HepG2 (cell line): Measurements from ENCODE around the gene HES3. TPM values are rescaled to one million over a fixed set of nuclear protein-coding genes. Genes with fewer than 3 reads are reported as not detected.

Source experiments
- ARHGAP35 ChIP-seq: sonication (generic); formaldehyde crosslinking; IDR thresholded peaks from 2 replicates; pipeline ENCODE4 v1.9.0; 2022; ENCODE audit warnings: mild to moderate bottlenecking, inconsistent platforms, moderate library complexity, missing genetic modification reagents, borderline replicate concordance
- CSRNP1 ChIP-seq: sonication (generic); formaldehyde crosslinking; IDR thresholded peaks from 2 replicates; pipeline ENCODE4 v1.8.1; 2023; ENCODE audit warnings: mild to moderate bottlenecking, missing genetic modification reagents
- HOXA3 ChIP-seq: sonication (generic); formaldehyde crosslinking; IDR thresholded peaks from 2 replicates; pipeline ENCODE4 v1.5.0; 2020; ENCODE audit warnings: missing genetic modification reagents
- KDM4B ChIP-seq: sonication (generic); formaldehyde crosslinking; IDR thresholded peaks from 2 replicates; pipeline ENCODE4 v1.4.0; 2020; ENCODE audit warnings: missing genetic modification reagents
- MLXIP ChIP-seq: sonication (generic); formaldehyde crosslinking; IDR thresholded peaks from 2 replicates; pipeline ENCODE4 v1.9.0; 2021; ENCODE audit warnings: missing genetic modification reagents, borderline replicate concordance
- NKX3-1 ChIP-seq: sonication (generic); formaldehyde crosslinking; IDR thresholded peaks from 2 replicates; pipeline ENCODE4 v1.5.0; 2020; ENCODE audit warnings: missing genetic modification reagents
- PAX8 ChIP-seq: sonication (generic); formaldehyde crosslinking; IDR thresholded peaks from 2 replicates; pipeline ENCODE4 v1.8.0; 2022; ENCODE audit warnings: mild to moderate bottlenecking, missing genetic modification reagents, borderline replicate concordance
- POGZ ChIP-seq: sonication (generic); formaldehyde crosslinking; IDR thresholded peaks from 2 replicates; pipeline ENCODE4 v1.4.0; 2020; ENCODE audit warnings: mild to moderate bottlenecking, missing genetic modification reagents
- ZBTB40 ChIP-seq, 2 experiments: fragments of 450-650 bp in 1 of 2; sonication (generic) in 1 of 2; formaldehyde crosslinking in 1 of 2; IDR thresholded peaks; 2 replicates each; pipeline versions ENCODE4 v1.6.1 to v1.8.0; 2016 to 2022; ENCODE audit warnings: antibody characterized with exemption in 1 of 2, mild to moderate bottlenecking in 1 of 2, missing genetic modification reagents in 1 of 2
- ZFAT ChIP-seq: sonication (generic); formaldehyde crosslinking; conservative IDR thresholded peaks from 2 replicates; pipeline ENCODE4 v1.8.1; 2023; ENCODE audit warnings: missing genetic modification reagents, inconsistent platforms
- ZFYVE20 ChIP-seq: sonication (generic); formaldehyde crosslinking; IDR thresholded peaks from 2 replicates; pipeline ENCODE4 v1.8.0; 2023; ENCODE audit warnings: low read depth, mild to moderate bottlenecking, moderate library complexity, missing genetic modification reagents, borderline replicate concordance
- ZNF160 ChIP-seq: sonication (generic); formaldehyde crosslinking; IDR thresholded peaks from 2 replicates; pipeline ENCODE4 v1.8.0; 2022; ENCODE audit warnings: mild to moderate bottlenecking, inconsistent platforms, missing genetic modification reagents
- polyA plus RNA-seq, 8 experiments: library from polyadenylated mRNA; depleted of rRNA in 3 of 8; stranded (reverse) in 7 of 8; unstranded in 1 of 8; fragments of >200 nt; fragmentation: Illumina TruSeq in 4 of 8; extraction: Trizol in 4 of 8; gene quantifications; 2 replicates each; pipeline versions ENCODE4 v1.2.1 to v1.2.3, GENCODE V29; 2011 to 2016; ENCODE audit warnings: low read depth in 4 of 8, missing spikeins in 1 of 8, mixed read lengths in 1 of 8; ENCODE audit not compliant: insufficient read depth in 1 of 8
- total RNA-seq, 5 experiments: library from RNA; depleted of rRNA; stranded (reverse); fragments of >200 nt; fragmentation: Illumina TruSeq; extraction: Trizol; gene quantifications; 2 replicates each; pipeline ENCODE4 v1.2.3, GENCODE V29; 2016; ENCODE audit warnings: low read depth in 1 of 5
- TF ChIP-seq, protein P1 (sequence below): sonication (generic); formaldehyde crosslinking; IDR thresholded peaks from 2 replicates; pipeline ENCODE4 v1.5.0; 2020; ENCODE audit warnings: mild to moderate bottlenecking, low read depth, missing genetic modification reagents, borderline replicate concordance

HES3 gene
- total and polyA plus RNA-seq, 2 of the 13 experiments (the other 11 are each of a cell fraction or from before 2014, with no cell fraction given): not detected

DNA sequence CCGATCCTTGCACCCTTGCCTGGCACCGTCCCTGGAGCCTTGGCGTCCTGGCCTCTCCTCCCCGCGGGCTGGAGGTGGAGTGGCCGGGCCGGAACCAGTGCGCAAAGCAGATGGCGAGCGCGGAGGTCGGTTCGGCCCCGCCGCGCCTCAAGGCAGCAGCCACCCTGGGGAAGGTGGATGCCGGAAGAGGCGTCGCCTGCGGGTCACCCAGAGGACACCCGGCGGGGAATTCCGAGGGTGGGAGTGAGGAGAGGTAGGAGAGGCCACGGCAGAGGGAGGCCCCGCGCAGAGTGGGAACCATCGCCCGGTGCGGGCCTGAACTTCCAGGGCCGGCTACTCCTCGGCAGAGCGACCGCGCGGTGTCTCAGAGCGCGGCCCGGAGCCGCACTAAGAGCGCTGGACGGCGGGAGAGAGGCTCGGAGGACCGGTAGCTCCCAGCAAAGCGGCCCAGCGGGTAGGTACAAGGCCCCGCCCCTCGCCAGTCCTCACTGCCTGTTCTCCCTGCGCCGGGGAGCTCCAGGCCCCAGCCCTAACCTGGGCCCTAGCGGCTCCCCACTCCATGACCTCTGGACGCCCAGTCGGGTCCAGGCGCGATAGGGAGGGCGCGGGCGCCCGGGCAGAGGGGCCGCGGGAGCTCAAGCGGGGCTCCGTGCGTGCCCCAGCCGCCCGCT, 38.0 kb upstream of the HES3 start, which contains the start of gene RNF207 (continued):
- TF ChIP-seq ZFYVE20 (0 out of 2 replicates have a peak, but pooled peaks have one; percentile 55), CSRNP1 (CRISPR knock-in tag) (peak; percentile 94), ARHGAP35 (CRISPR knock-in tag) (0 out of 2 replicates have a peak, but pooled peaks have one; percentile 72), HOXA3 (CRISPR knock-in tag) (peak; percentile 72), KDM4B (CRISPR knock-in tag) (peak; percentile 35; the same call in 1 of the 2 replicates), NKX3-1 (CRISPR knock-in tag) (peak; percentile 45), MLXIP (CRISPR knock-in tag) (peak; percentile 42; the same call in 1 of the 2 replicates), ZNF160 (CRISPR knock-in tag) (peak; percentile 90), PAX8 (CRISPR knock-in tag) (0 out of 2 replicates have a peak, but pooled peaks have one; percentile 73), POGZ (peak; percentile 31; the same call in 1 of the 2 replicates), ZBTB40 (IDR thresholded peaks at IDR 0.05) (no peak), ZBTB40 (CRISPR knock-in tag; IDR thresholded peaks at IDR 0.05) (peak; percentile 66; the same call in 1 of the 2 replicates), ZFAT (CRISPR knock-in tag) (0 out of 2 replicates have a peak, but pooled peaks have one; percentile 53)
- TF ChIP-seq, protein P1, sequence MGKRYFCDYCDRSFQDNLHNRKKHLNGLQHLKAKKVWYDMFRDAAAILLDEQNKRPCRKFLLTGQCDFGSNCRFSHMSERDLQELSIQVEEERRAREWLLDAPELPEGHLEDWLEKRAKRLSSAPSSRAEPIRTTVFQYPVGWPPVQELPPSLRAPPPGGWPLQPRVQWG (CRISPR knock-in tag): no peak
